Measurements from ENCODE around the gene B4GALT2. TPM values are rescaled to one million over a fixed set of nuclear protein-coding genes. Genes with fewer than 3 reads are reported as not detected.

B4GALT2 gene
- total RNA-seq, 1 donor from 2014 or later = 62.6 TPM

DNA sequence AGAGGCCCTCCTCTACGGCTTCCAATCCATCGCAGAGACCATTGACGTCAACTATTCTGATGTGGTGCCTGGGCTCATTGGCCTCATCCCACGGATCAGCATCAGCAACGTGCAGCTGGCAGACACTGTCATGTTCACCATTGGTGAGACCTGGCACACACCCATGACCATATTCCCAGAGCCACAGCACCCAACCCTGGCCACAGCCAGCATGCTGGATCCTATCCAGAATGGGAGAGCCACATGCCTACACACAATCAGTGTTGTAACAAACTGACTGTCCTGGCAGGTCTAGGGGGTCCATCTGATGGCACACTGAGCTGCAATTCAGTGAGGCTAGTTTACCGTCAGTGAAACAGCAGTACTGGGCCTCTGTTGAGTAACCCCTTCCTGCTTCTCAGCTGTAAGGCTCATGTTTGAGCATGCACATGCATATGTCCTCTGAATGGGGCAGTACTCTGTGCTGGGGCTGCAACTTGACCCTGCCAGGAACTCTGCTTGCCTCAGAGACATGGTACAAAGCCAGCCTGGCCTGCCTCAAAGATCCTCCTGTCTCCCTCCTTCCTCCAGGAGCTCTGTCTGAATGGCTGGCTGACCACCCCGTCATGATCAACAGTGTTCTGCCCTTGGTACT is 21.5 kb upstream of the B4GALT2 start:
- Histone ChIP-seq H3K27me3 (ENCODE audit: control insufficient read depth, insufficient read depth, low read length) (no peaks in the 10 kb centered on the region), H3K36me3 (ENCODE audit: control insufficient read depth, insufficient read depth, low read length) (peaks cover 2% of the 10 kb centered on the region), H3K4me3 (ENCODE audit: low read depth, low read length) (no peak overlapping the region)
- TF ChIP-seq, protein P1, sequence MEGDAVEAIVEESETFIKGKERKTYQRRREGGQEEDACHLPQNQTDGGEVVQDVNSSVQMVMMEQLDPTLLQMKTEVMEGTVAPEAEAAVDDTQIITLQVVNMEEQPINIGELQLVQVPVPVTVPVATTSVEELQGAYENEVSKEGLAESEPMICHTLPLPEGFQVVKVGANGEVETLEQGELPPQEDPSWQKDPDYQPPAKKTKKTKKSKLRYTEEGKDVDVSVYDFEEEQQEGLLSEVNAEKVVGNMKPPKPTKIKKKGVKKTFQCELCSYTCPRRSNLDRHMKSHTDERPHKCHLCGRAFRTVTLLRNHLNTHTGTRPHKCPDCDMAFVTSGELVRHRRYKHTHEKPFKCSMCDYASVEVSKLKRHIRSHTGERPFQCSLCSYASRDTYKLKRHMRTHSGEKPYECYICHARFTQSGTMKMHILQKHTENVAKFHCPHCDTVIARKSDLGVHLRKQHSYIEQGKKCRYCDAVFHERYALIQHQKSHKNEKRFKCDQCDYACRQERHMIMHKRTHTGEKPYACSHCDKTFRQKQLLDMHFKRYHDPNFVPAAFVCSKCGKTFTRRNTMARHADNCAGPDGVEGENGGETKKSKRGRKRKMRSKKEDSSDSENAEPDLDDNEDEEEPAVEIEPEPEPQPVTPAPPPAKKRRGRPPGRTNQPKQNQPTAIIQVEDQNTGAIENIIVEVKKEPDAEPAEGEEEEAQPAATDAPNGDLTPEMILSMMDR (IDR thresholded peaks at IDR 0.05; ENCODE audit: insufficient read depth, low read length, poor library complexity, severe bottlenecking) = no peak
- no peak for DNase-seq (ENCODE audit: low read depth)

DNA sequence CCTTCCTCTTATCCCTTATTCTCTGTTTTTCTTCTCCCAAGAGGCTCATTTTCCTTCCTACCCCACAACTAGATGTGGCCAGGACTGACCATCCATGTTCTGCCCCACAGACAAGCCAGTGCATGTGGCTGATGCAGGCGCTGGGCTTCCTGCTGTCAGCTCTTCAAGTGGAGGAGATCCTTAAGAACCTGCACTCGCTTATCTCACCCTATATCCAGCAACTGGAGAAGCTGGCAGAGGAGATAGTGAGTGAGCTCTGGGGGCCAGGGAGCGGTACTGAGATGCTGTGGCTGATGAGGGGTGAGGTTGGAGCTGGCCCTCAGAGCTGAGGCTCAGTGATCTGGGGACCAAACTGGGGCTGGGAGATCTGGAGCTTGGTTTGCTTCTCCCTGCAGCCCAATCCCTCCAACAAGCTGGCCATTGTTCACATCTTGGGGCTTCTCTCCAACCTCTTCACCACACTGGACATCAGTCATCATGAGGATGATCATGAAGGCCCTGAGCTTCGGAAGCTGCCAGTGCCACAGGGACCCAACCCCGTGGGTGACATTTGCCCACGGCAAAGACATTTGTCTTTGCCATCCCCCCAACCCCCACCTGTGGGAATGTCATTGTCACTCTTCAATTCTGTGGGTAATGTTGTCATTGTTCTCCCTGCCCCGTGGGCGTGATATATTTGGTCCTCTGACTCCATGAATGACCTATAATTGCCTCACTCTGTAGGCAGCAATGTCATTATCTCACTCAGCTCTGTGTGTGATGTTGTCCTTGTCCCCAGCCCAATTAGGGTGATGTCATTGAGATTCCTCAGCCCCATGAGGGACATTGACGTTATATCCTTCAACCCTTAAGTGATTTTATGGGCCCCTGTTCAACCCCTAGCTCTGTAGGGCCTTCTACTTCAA is 20.4 kb upstream of the B4GALT2 start:
- Histone ChIP-seq H3K36me3 (ENCODE audit: control insufficient read depth, insufficient read depth, low read length) (peaks cover 2% of the 10 kb centered on the region), H3K27me3 (ENCODE audit: control insufficient read depth, insufficient read depth, low read length) (no peaks in the 10 kb centered on the region), H3K4me3 (ENCODE audit: low read depth, low read length) (no peak overlapping the region)
- TF ChIP-seq, protein P1 (IDR thresholded peaks at IDR 0.05; ENCODE audit: insufficient read depth, low read length, poor library complexity, severe bottlenecking) = no peak
- DNase-seq (ENCODE audit: low read depth) = no peak

DNA sequence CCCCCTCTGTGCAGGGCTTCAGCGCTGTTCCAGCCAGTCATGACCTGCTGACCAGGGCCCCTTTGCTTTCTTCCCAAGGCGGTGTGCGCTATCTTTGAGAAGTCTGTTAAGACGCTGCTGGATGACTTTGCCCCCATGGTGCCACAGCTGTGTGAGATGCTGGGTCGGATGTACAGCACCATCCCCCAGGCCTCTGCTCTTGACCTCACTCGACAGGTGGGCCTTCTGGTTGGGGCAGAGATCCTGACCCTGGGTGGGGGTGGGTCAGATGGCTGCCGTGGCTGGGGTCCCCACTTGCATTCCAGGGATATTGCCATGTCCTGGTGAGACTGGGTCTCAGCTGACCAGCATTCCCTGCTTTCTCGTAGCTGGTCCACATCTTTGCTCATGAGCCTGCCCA is 18.2 kb upstream of the B4GALT2 start:
- H3K4me3 ChIP-seq (ENCODE audit: low read depth, low read length) = no peak overlapping the region
- TF ChIP-seq, protein P1 (IDR thresholded peaks at IDR 0.05; ENCODE audit: insufficient read depth, low read length, poor library complexity, severe bottlenecking) = no peak
- no peaks in the 10 kb centered on the region for H3K27me3 ChIP-seq (ENCODE audit: control insufficient read depth, insufficient read depth, low read length)
- peaks cover 2% of the 10 kb centered on the region for H3K36me3 ChIP-seq (ENCODE audit: control insufficient read depth, insufficient read depth, low read length)
- no peak for DNase-seq (ENCODE audit: low read depth)

DNA sequence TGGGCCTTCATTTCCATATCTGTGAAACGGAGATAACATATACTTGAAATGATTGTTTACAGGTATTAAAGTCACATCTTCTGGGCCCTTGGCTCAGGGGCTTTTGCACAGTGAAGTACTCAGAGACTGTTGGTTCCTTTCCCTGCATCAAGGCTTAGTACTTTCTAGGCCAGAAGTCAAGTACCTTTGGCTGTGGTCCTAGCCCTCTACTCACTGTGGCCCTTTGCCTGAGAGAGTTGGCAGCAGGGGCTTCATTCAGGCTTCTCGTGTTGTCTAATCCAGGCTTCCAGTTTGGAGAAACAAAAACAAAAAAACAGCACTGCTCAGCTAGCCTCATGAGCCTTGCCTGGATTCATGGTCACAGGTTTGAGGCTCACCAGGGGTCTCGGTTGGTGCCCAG is 17.3 kb upstream of the B4GALT2 start:
- DNase-seq (ENCODE audit: low read depth) = no peak
- H3K4me3 ChIP-seq (ENCODE audit: low read depth, low read length) = no peak overlapping the region
- no peaks in the 10 kb centered on the region for H3K27me3 ChIP-seq (ENCODE audit: control insufficient read depth, insufficient read depth, low read length)
- TF ChIP-seq, protein P1 (IDR thresholded peaks at IDR 0.05; ENCODE audit: insufficient read depth, low read length, poor library complexity, severe bottlenecking) = no peak
- peaks cover 2% of the 10 kb centered on the region for H3K36me3 ChIP-seq (ENCODE audit: control insufficient read depth, insufficient read depth, low read length)

DNA sequence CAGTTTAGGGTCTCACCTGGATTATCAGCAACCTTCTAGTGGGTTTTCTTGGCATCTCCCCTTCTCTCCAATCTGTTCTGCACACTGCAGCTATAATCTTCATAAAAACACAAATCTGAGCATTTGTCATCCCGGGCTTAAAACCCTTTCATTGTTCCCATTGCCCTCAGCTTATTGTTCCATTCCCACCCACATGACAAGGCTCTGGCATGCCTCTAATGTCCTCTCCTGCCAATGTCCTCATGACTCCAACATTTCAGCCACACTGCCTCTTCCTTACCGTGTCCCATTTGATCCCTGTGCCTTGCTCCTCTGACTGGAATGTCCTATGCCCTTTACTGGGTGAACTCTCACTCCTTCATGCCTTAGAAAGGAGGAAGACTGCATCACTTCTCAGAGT is 16.7 kb upstream of the B4GALT2 start:
- no peak for DNase-seq (ENCODE audit: low read depth)
- TF ChIP-seq, protein P1 (IDR thresholded peaks at IDR 0.05; ENCODE audit: insufficient read depth, low read length, poor library complexity, severe bottlenecking) = no peak
- H3K4me3 ChIP-seq (ENCODE audit: low read depth, low read length) = no peak overlapping the region
- H3K36me3 ChIP-seq (ENCODE audit: control insufficient read depth, insufficient read depth, low read length) = peaks cover under 1% of the 10 kb centered on the region
- H3K27me3 ChIP-seq (ENCODE audit: control insufficient read depth, insufficient read depth, low read length) = no peaks in the 10 kb centered on the region

Measured in kidney epithelial cell (primary cell).